GM10847 (cell line): ENCODE data around the gene CMKLR1.

Source experiments
- POLR2A ChIP-seq: IDR thresholded peaks from 2 replicates; pipeline ENCODE4 v1.6.1; 2011; ENCODE audit not compliant: insufficient read length; ENCODE audit errors: extremely low read depth

The CMKLR1 gene

GRCh38 chr12:108369736-108370396 is 30.8 kb upstream of the CMKLR1 start:
- TF ChIP-seq POLR2A = no peak

GRCh38 chr12:108368089-108368488 is 29.0 kb upstream of the CMKLR1 start:
- TF ChIP-seq POLR2A = no peak

GRCh38 chr12:108367436-108367835 is 28.3 kb upstream of the CMKLR1 start:
- TF ChIP-seq POLR2A = no peak

GRCh38 chr12:108365324-108365723 is 26.2 kb upstream of the CMKLR1 start:
- no peak for TF ChIP-seq POLR2A

- TF ChIP-seq POLR2A = no peak
Measured at GRCh38 chr12:108364879-108365278, 25.8 kb upstream of the CMKLR1 start.

- TF ChIP-seq POLR2A = no peak
Measured at GRCh38 chr12:108363565-108363964, 24.5 kb upstream of the CMKLR1 start.

- TF ChIP-seq POLR2A = no peak
Measured at GRCh38 chr12:108363165-108363564, 24.1 kb upstream of the CMKLR1 start.

GRCh38 chr12:108361606-108362005 is 22.5 kb upstream of the CMKLR1 start:
- TF ChIP-seq POLR2A = no peak

- no peak for TF ChIP-seq POLR2A
Measured at GRCh38 chr12:108360487-108360886, 21.4 kb upstream of the CMKLR1 start.

GRCh38 chr12:108360057-108360456 is 20.9 kb upstream of the CMKLR1 start:
- no peak for TF ChIP-seq POLR2A

- TF ChIP-seq POLR2A = no peak
Measured at GRCh38 chr12:108358580-108358965, 19.5 kb upstream of the CMKLR1 start.

GRCh38 chr12:108357834-108358579 is 18.9 kb upstream of the CMKLR1 start:
- TF ChIP-seq POLR2A = no peak

GRCh38 chr12:108356835-108357806 is 18.0 kb upstream of the CMKLR1 start:
- no peak for TF ChIP-seq POLR2A

GRCh38 chr12:108355069-108355468 is 16.0 kb upstream of the CMKLR1 start:
- TF ChIP-seq POLR2A = no peak

- no peak for TF ChIP-seq POLR2A
Measured at GRCh38 chr12:108352591-108352990, 13.5 kb upstream of the CMKLR1 start.
